Measurements from ENCODE around the gene DCP2. TPM values are rescaled to one million over a fixed set of nuclear protein-coding genes. Genes with fewer than 3 reads are reported as not detected.

The DCP2 gene
- total RNA-seq, 3 donors from 2014 or later = 26.2 to 67.0 (median 43.9) TPM

GRCh38 chr5:112986224-112986623, 9.6 kb downstream of the DCP2 start:
- no peaks in the 10 kb centered on the region for H3K27me3 ChIP-seq
- peaks cover 0 to 5% of the 10 kb centered on the region in 2 donors for H3K4me1 ChIP-seq
- TF ChIP-seq POLR2A (IDR thresholded peaks at IDR 0.05) (no peak), CTCF (IDR thresholded peaks at IDR 0.05) (no peak), POLR2AphosphoS5 (IDR thresholded peaks at IDR 0.05) (no peak)
- no peak overlapping the region for H3K4me3 ChIP-seq
- no peaks in the 10 kb centered on the region for H3K36me3 ChIP-seq
- no peak overlapping the region for H3K27ac ChIP-seq
- no peak for DNase-seq (ENCODE audit: low spot score in 2 of 2)
- H3K9me3 ChIP-seq = no peaks in the 10 kb centered on the region
- intact Hi-C loops (cut with DNase I; ENCODE audit: low total_unique reads) = no loop called here

- H3K9me3 ChIP-seq = no peaks in the 10 kb centered on the region
- no peaks in the 10 kb centered on the region for H3K4me1 ChIP-seq
- intact Hi-C loops (cut with DNase I; ENCODE audit: low total_unique reads) = no loop called here
- no peaks in the 10 kb centered on the region for H3K36me3 ChIP-seq
- H3K27ac ChIP-seq = no peak overlapping the region
- TF ChIP-seq POLR2AphosphoS5 (IDR thresholded peaks at IDR 0.05) (no peak), CTCF (IDR thresholded peaks at IDR 0.05) (peak; percentile 79 to 91 (median 86)), POLR2A (IDR thresholded peaks at IDR 0.05) (no peak)
- no peaks in the 10 kb centered on the region for H3K27me3 ChIP-seq
- no peak overlapping the region for H3K4me3 ChIP-seq
- DNase-seq (ENCODE audit: low spot score in 2 of 2) = peak; percentile 60 to 66
Observed at GRCh38 chr5:112995764-112996618, 19.4 kb downstream of the DCP2 start.

GRCh38 chr5:112996830-112997374, 20.3 kb downstream of the DCP2 start:
- intact Hi-C loops (cut with DNase I; ENCODE audit: low total_unique reads) = no loop called here
- no peak for TF ChIP-seq POLR2A (IDR thresholded peaks at IDR 0.05)
- no peak for TF ChIP-seq CTCF (IDR thresholded peaks at IDR 0.05)
- no peak for TF ChIP-seq POLR2AphosphoS5 (IDR thresholded peaks at IDR 0.05)
- H3K27ac ChIP-seq = no peak overlapping the region
- no peaks in the 10 kb centered on the region for H3K4me1 ChIP-seq
- H3K4me3 ChIP-seq = no peak overlapping the region
- H3K27me3 ChIP-seq = no peaks in the 10 kb centered on the region
- no peaks in the 10 kb centered on the region for H3K9me3 ChIP-seq
- H3K36me3 ChIP-seq = no peaks in the 10 kb centered on the region
- DNase-seq (ENCODE audit: low spot score in 2 of 2) = no peak

GRCh38 chr5:112998296-112998695, 21.7 kb downstream of the DCP2 start:
- Histone ChIP-seq H3K9me3 (no peaks in the 10 kb centered on the region), H3K36me3 (no peaks in the 10 kb centered on the region), H3K27ac (no peak overlapping the region), H3K27me3 (no peaks in the 10 kb centered on the region), H3K4me3 (no peak overlapping the region), H3K4me1 (no peaks in the 10 kb centered on the region)
- no peak for DNase-seq (ENCODE audit: low spot score in 2 of 2)
- TF ChIP-seq CTCF (IDR thresholded peaks at IDR 0.05) = no peak
- no peak for TF ChIP-seq POLR2A (IDR thresholded peaks at IDR 0.05)
- no peak for TF ChIP-seq POLR2AphosphoS5 (IDR thresholded peaks at IDR 0.05)
- intact Hi-C loops (cut with DNase I; ENCODE audit: low total_unique reads) = no loop called here

- intact Hi-C loops (cut with DNase I; ENCODE audit: low total_unique reads) = no loop called here
- H3K36me3 ChIP-seq = peaks cover 10% of the 10 kb centered on the region
- TF ChIP-seq POLR2A (IDR thresholded peaks at IDR 0.05) (no peak), CTCF (IDR thresholded peaks at IDR 0.05) (no peak), POLR2AphosphoS5 (IDR thresholded peaks at IDR 0.05) (no peak)
- no peaks in the 10 kb centered on the region for H3K9me3 ChIP-seq
- no peak overlapping the region for H3K4me3 ChIP-seq
- H3K27me3 ChIP-seq = no peaks in the 10 kb centered on the region
- H3K27ac ChIP-seq = no peak overlapping the region
- DNase-seq (ENCODE audit: low spot score in 2 of 2) = no peak
- no peaks in the 10 kb centered on the region for H3K4me1 ChIP-seq
Observed at GRCh38 chr5:113000466-113000865, 23.9 kb downstream of the DCP2 start.

Measured in breast epithelium (tissue), 4 donors.